ENCODE results near the gene OR5C1.
"Not testable (repeated sequence)": the region's sequence is repeated elsewhere in the genome, so short reads cannot be mapped to it uniquely, and the experiment has no call there.

OR5C1 gene

GRCh38 chr9:122819791-122820489, 31.2 kb downstream of the OR5C1 start:
- no peak for DNase-seq (ENCODE audit: low read depth)
- no peak overlapping the region for H3K4me3 ChIP-seq (ENCODE audit: low read depth, low read length)
- TF ChIP-seq, protein P1, sequence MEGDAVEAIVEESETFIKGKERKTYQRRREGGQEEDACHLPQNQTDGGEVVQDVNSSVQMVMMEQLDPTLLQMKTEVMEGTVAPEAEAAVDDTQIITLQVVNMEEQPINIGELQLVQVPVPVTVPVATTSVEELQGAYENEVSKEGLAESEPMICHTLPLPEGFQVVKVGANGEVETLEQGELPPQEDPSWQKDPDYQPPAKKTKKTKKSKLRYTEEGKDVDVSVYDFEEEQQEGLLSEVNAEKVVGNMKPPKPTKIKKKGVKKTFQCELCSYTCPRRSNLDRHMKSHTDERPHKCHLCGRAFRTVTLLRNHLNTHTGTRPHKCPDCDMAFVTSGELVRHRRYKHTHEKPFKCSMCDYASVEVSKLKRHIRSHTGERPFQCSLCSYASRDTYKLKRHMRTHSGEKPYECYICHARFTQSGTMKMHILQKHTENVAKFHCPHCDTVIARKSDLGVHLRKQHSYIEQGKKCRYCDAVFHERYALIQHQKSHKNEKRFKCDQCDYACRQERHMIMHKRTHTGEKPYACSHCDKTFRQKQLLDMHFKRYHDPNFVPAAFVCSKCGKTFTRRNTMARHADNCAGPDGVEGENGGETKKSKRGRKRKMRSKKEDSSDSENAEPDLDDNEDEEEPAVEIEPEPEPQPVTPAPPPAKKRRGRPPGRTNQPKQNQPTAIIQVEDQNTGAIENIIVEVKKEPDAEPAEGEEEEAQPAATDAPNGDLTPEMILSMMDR (IDR thresholded peaks at IDR 0.05; ENCODE audit: low read depth, low read length, missing control alignments), result no peak

DNA sequence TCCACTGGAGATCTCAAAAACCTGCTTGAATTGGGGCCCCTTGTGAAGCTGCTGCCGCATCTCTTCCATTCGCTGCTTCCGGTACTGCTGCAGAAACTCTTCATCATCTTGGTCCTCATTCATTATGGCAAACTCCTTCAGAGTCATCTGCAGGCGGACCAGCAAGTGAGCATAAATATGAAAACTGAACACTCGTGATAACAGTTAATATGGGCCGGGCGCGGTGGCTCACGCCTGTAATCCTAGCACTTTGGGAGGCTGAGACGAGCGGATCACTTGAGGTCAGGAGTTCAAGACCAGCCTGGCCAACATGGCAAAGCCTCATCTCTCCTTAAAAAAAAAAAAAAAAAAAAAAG, 31.7 kb downstream of the OR5C1 start:
- no peak overlapping the region for H3K4me3 ChIP-seq (ENCODE audit: low read depth, low read length)
- TF ChIP-seq, protein P1 (IDR thresholded peaks at IDR 0.05; ENCODE audit: low read depth, low read length, missing control alignments), result no peak
- no peak for DNase-seq (ENCODE audit: low read depth)

DNA sequence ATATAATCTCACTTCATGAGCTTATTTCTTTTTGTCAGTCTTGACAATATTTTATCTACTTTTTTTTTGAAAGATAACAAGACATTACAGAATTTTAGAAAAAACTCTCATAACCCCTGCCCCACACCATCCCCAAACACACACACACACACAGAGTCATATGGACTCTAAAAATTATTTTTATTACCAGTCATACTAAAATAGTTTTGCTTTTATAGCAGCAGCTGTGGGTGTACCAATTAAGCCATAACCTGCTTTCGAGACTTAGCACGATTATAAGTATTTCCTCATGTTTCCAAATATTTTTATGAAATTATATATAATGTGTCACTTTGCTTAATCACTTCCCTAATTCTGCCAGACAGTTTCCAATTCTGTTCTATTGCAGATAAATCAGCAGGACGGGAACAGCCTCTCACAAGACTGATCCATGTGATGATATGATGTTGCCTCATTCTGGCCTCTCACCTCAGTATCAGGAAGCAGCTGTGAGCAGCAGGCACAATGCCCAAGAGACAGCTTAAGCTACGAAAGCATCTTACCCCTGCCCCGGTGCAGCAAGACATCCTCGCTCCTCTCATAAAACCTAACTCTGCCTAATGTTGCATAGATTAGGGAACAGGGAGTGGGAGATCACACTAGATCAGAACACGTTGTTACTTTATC, 32.7 kb downstream of the OR5C1 start:
- DNase-seq (ENCODE audit: low read depth), result no peak
- no peak overlapping the region for H3K4me3 ChIP-seq (ENCODE audit: low read depth, low read length)
- TF ChIP-seq, protein P1 (IDR thresholded peaks at IDR 0.05; ENCODE audit: low read depth, low read length, missing control alignments), result no peak

GRCh38 chr9:122822056-122822455, 33.3 kb downstream of the OR5C1 start:
- no peak for DNase-seq (ENCODE audit: low read depth)
- TF ChIP-seq, protein P1 (IDR thresholded peaks at IDR 0.05; ENCODE audit: low read depth, low read length, missing control alignments), result no peak
- H3K4me3 ChIP-seq (ENCODE audit: low read depth, low read length), result no peak overlapping the region

DNA sequence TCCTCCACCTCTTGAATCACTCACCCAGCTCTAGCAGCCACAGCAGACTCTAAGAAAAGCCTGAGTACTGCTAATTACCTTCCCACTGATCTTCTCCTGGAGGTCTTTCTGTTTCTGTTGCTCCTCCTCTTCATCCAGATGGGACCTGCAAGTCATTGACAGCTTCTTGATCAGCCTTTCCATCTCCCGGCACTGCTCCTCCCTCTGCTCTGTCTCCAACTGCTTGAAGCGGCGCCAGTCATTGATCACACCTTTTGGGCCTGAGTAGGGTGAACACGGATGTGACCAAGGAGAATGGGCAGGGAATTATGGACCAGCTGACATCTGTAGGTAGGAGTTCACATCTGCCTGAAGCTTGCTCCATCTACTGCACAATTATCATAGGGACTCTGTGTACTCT, 34.2 kb downstream of the OR5C1 start:
- TF ChIP-seq, protein P1 (IDR thresholded peaks at IDR 0.05; ENCODE audit: low read depth, low read length, missing control alignments), result no peak
- no peak for DNase-seq (ENCODE audit: low read depth)
- no peak overlapping the region for H3K4me3 ChIP-seq (ENCODE audit: low read depth, low read length)

DNA sequence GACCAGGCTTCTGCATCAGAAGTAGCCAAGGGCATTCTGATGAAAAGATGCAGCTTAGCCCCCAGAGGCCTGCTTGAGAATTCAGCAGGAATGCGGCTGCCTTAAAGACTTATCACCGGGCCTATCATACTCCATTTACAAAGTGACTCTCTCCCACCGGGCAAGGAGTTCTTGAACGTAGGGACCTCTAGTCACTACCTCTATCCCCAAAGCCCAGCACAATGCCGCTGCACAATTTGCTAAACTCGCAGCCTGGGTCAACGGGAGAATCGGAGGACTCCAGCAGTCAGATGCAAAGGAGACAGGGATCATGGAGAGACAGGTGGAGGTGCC, 39.0 kb downstream of the OR5C1 start:
- TF ChIP-seq, protein P1 (IDR thresholded peaks at IDR 0.05; ENCODE audit: low read depth, low read length, missing control alignments), result no peak
- no peak for DNase-seq (ENCODE audit: low read depth)
- peak overlapping the region; percentile 95 for H3K4me3 ChIP-seq (ENCODE audit: low read depth, low read length)

DNA sequence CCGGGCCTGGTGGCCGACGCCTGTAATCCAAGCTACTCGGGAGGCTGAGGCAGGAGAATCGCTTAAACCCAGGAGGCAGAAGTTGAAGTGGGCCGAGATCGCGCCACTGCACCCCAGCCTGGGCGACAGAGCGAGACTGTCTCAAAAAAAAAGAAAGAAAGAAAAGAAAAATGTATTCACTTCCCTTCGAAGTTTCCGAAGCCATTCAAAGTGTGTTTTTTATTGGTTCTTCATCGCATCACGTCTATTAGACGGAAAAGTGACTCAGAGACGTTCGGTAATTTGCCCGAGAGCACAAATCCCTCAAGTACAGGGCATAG, 40.2 kb downstream of the OR5C1 start:
- not testable (repeated sequence) for DNase-seq (ENCODE audit: low read depth)
- H3K4me3 ChIP-seq (ENCODE audit: low read depth, low read length), result peak overlapping the region; percentile 95

Data from GM12864 (cell line).